DMS114 treated with DMSO at 0.1 percent for 48 hours (cell line): ENCODE results near the gene TAF11L13.
"Not testable (repeated sequence)": the region's sequence is repeated elsewhere in the genome, so short reads cannot be mapped to it uniquely, and the experiment has no call there.

Source experiments
- DNase-seq: peaks from one replicate; lab custom pipeline; 2025; ENCODE audit not compliant: unreplicated experiment; lab: John Stamatoyannopoulos, UW

The TAF11L13 gene

DNA sequence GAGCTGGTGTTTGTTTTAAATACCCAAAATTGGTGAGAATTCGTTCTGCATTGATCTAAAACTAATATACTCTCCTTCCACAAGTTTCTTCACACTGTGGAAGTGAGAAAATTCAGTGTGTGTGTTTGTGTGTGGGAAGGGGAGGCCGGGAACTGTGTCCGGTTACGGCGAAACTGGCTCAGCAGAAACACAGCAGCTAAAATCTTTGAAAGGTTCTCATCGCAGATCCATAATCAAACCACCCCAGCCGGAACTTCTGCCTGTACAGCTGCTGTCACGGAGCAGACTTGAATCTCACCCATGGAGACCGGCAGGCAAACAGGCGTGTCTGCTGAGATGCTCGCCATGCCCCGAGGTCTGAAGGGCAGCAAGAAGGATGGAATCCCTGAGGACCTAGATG lies at the start of gene TAF11L13:
TAF11L13 (plus strand) TSS at position 301 of the 400 bp plus-strand sequence.
- DNase-seq = not testable (repeated sequence)

DNA sequence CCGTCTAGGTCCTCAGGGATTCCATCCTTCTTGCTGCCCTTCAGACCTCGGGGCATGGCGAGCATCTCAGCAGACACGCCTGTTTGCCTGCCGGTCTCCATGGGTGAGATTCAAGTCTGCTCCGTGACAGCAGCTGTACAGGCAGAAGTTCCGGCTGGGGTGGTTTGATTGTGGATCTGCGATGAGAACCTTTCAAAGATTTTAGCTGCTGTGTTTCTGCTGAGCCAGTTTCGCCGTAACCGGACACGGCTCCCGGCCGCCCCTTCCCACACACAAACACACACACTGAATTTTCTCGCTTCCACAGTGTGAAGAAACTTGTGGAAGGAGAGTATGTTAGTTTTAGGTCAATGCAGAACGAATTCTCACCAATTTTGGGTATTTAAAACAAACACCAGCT lies 46.2 kb upstream of the TAF11L13 start, which contains the start of gene TAF11L7:
TAF11L7 (minus strand) TSS at position 101 of the 400 bp plus-strand sequence.
- not testable (repeated sequence) for DNase-seq

DNA sequence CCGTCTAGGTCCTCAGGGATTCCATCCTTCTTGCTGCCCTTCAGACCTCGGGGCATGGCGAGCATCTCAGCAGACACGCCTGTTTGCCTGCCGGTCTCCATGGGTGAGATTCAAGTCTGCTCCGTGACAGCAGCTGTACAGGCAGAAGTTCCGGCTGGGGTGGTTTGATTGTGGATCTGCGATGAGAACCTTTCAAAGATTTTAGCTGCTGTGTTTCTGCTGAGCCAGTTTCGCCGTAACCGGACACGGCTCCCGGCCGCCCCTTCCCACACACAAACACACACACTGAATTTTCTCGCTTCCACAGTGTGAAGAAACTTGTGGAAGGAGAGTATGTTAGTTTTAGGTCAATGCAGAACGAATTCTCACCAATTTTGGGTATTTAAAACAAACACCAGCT lies 41.0 kb upstream of the TAF11L13 start, which contains the start of gene TAF11L8:
TAF11L8 (minus strand) TSS at position 101 of the 400 bp plus-strand sequence.
- DNase-seq = not testable (repeated sequence)

DNA sequence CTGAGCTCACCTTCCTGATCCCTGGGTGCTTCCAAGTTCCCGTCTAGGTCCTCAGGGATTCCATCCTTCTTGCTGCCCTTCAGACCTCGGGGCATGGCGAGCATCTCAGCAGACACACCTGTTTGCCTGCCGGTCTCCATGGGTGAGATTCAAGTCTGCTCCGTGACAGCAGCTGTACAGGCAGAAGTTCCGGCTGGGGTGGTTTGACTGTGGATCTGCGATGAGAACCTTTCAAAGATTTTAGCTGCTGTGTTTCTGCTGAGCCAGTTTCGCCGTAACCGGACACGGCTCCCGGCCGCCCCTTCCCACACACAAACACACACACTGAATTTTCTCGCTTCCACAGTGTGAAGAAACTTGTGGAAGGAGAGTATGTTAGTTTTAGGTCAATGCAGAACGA lies 37.6 kb upstream of the TAF11L13 start, which contains the start of gene TAF11L9:
TAF11L9 (minus strand) TSS at position 140 of the 400 bp plus-strand sequence.
- not testable (repeated sequence) for DNase-seq

DNA sequence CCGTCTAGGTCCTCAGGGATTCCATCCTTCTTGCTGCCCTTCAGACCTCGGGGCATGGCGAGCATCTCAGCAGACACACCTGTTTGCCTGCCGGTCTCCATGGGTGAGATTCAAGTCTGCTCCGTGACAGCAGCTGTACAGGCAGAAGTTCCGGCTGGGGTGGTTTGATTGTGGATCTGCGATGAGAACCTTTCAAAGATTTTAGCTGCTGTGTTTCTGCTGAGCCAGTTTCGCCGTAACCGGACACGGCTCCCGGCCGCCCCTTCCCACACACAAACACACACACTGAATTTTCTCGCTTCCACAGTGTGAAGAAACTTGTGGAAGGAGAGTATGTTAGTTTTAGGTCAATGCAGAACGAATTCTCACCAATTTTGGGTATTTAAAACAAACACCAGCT lies 34.2 kb upstream of the TAF11L13 start, which contains the start of gene TAF11L10:
TAF11L10 (minus strand) TSS at position 101 of the 400 bp plus-strand sequence.
- not testable (repeated sequence) for DNase-seq

GRCh38 chr5:17603880-17604279 lies 28.0 kb upstream of the TAF11L13 start, which contains the start of gene TAF11L11:
Gene TAF11L11 (plus strand): TSS chr5:17604183.
- not testable (repeated sequence) for DNase-seq

- DNase-seq = no peak
Observed at GRCh38 chr5:17604951-17605350, 26.9 kb upstream of the TAF11L13 start.

- not testable (repeated sequence) for DNase-seq
Observed at GRCh38 chr5:17607461-17607860, 24.4 kb upstream of the TAF11L13 start.

DNA sequence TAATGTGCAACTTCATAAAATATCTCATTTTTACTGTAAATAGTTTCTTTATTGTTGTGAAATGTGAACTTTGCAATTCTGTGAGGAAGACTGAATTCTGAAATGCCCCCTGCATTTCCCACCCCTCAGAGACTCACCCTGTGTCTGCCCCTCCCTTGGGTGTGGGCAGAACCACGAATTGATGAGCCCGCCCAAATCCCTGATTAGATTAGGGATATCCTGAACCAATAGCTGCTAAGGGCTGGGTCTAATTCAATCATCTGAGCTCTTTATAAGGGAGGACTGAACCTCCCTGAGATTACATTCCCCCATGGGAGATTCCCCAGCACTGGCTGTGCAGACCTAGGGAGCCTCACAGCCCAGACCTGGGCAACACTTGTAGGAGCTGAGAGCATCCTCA lies 21.8 kb upstream of the TAF11L13 start, which contains the start of gene TAF11L12:
TAF11L12 (plus strand) TSS at position 301 of the 400 bp plus-strand sequence.
- DNase-seq = not testable (repeated sequence)

DNA sequence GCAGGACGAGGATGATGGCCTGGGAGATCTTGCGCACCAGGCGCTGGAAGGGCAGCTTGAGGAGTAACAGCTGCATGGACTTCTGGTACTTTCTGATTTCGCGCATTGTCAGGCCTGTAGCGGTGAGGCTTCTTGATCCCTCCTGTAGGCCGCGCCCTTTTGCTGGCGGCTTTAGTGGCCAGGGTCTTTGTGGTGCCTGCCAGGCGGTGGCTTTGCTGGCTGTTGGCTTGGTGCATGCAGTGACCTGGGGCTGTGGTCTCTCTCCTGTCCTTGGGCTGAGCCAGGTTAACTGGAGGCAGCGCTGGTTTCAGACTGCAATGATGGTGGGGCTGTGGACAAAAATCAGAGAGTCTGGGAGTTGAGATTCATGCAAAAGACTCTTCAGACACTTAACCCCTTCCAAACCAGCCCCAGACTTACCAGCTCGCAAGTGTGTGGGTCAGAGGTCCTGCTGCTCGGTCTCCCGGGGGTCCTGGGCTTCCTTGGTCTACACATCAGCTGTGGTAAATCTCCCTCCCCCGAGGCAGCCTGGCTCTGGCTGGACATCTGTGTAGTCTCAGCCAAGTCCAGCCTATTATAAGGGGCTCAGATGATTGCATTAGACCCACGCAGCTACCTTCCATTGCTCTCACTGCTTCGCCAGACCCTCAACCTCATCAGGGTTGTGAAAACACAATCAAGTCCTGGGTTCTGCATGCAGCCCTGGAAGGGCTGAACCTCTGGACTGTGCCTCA lies 16.8 kb upstream of the TAF11L13 start:
- DNase-seq = no peak

DNA sequence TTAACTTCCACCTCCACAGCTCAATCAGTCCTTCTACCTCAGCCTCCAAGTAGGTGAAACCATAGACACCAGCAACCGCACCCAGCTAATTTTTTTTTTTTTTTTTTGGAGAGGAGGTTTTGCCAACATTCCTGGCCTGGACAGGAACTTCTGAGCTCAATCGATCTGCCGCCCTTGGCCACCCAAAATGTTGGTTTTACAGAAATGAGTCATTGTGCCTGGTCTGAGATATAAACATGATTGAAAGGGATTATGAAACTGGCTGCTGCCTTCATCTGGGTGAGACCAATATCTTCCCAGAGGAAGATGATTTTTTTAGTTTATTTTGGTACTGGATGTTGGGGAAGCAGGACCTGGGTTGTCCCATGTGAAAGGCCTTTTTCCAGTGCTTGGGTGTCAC lies 12.5 kb upstream of the TAF11L13 start:
- DNase-seq = no peak

GRCh38 chr5:17620627-17621026 lies 11.3 kb upstream of the TAF11L13 start:
- DNase-seq = no peak

GRCh38 chr5:17625686-17626085 lies 6.2 kb upstream of the TAF11L13 start:
- DNase-seq = no peak

- DNase-seq = no peak
Observed at GRCh38 chr5:17634160-17634559, 2.3 kb downstream of the TAF11L13 start, which contains the start of gene TAF11L14. Gene TAF11L14 (plus strand): TSS chr5:17634460.

GRCh38 chr5:17649232-17649631 lies 17.3 kb downstream of the TAF11L13 start:
- not testable (repeated sequence) for DNase-seq

GRCh38 chr5:17655201-17655759 lies 23.4 kb downstream of the TAF11L13 start:
- DNase-seq = not testable (repeated sequence)

GRCh38 chr5:17655921-17656320 lies 24.0 kb downstream of the TAF11L13 start:
- no peak for DNase-seq

GRCh38 chr5:17663182-17663581 lies 31.3 kb downstream of the TAF11L13 start:
- no peak for DNase-seq

- no peak for DNase-seq
Observed at GRCh38 chr5:17665836-17666235, 33.9 kb downstream of the TAF11L13 start.

GRCh38 chr5:17666726-17667235 lies 34.9 kb downstream of the TAF11L13 start:
- no peak for DNase-seq

DNA sequence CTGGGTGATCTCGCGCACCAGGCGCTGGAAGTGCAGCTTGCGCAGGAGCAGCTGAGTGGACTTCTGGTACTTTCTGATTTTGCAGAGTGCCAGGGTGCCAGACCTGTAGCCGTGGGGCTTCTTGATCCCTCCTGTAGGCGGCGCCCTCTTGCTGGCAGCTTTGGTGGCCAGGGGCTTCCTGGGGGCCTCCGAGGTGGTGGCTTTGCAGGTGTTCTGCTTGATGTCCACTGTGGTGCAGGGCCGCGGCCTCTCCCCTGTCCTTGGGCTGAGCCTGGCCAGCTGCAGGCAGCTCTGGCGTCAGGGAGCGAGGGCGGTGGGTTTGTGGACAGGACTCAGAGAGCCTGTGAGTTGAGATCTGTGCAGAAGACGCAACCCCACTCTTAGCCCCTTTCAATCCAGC lies 38.5 kb downstream of the TAF11L13 start:
- no peak for DNase-seq
